AG04449 (cell line): ENCODE measurements around the gene THSD4.

Source experiments
- CTCF ChIA-PET: fragments of 350-600 bp; formaldehyde crosslinking; extraction: SDS; loops from one replicate; lab custom pipeline; 2021; ENCODE audit warnings: antibody characterized with exemption; lab: Yijun Ruan, JAX
- POLR2A ChIA-PET: fragments of 400-600, 350-600 bp; formaldehyde crosslinking; extraction: SDS; loops from one replicate; lab custom pipeline; 2020; ENCODE audit warnings: antibody characterized with exemption, inconsistent platforms; lab: Yijun Ruan, JAX
- DNase-seq: peaks from one replicate; pipeline ENCODE4 v3.0.0-alpha.2; 2010; ENCODE audit warnings: low read depth, low spot score
- H3K4me3 ChIP-seq: 2 replicates; pipeline ENCODE4 v1.5.1; 2011; ENCODE audit warnings: low read depth, mild to moderate bottlenecking, control low read depth, low read length
- CTCF ChIP-seq: IDR thresholded peaks from one replicate; pipeline ENCODE4 v1.5.1; 2011; ENCODE audit warnings: mild to moderate bottlenecking, moderate library complexity, low read length, control low read depth, inconsistent platforms; ENCODE audit not compliant: insufficient read depth; ENCODE audit errors: missing control alignments

The THSD4 gene

GRCh38 chr15:71103102-71103676, 12.1 kb upstream of the THSD4 start:
- H3K4me3 ChIP-seq, result no peak overlapping the region
- ChIA-PET CTCF (interaction anchor here (0.7 to 8.4 kb wide), 21 partner anchors 8 to 351 kb away, joined by 3 to 133 read pairs (median 4); partner anchors contain the start of genes LRRC49 and THSD4), POLR2A (no interaction called here)
- peak; percentile 64 for TF ChIP-seq CTCF
- DNase-seq, result no peak

GRCh38 chr15:71104636-71105035, 10.6 kb upstream of the THSD4 start:
- DNase-seq, result no peak
- no peak overlapping the region for H3K4me3 ChIP-seq
- ChIA-PET CTCF (interaction anchor here (0.9 to 8.4 kb wide), 7 partner anchors 10 to 339 kb away, joined by 4 to 133 read pairs (median 12); partner anchors contain the start of gene THSD4), POLR2A (no interaction called here)
- TF ChIP-seq CTCF, result no peak

GRCh38 chr15:71105444-71105843, 9.8 kb upstream of the THSD4 start:
- DNase-seq, result no peak
- ChIA-PET POLR2A (no interaction called here), CTCF (interaction anchor here (0.9 to 8.4 kb wide), 7 partner anchors 10 to 338 kb away, joined by 4 to 133 read pairs (median 5); partner anchors contain the start of gene THSD4)
- H3K4me3 ChIP-seq, result no peak overlapping the region
- no peak for TF ChIP-seq CTCF

GRCh38 chr15:71106802-71107500, 8.3 kb upstream of the THSD4 start:
- ChIA-PET POLR2A (no interaction called here), CTCF (interaction anchor here (1.0 to 12.2 kb wide), 11 partner anchors 97 to 624 kb away, joined by 3 to 197 read pairs (median 17); no protein-coding TSS in a partner anchor)
- DNase-seq, result no peak

GRCh38 chr15:71107501-71107815, 7.8 kb upstream of the THSD4 start:
- no peak for DNase-seq
- ChIA-PET POLR2A (no interaction called here), CTCF (interaction anchor here (1.0 to 12.2 kb wide), 9 partner anchors 27 to 624 kb away, joined by 3 to 197 read pairs (median 17); no protein-coding TSS in a partner anchor)

More at GRCh38 chr15:71106802-71107500, 8.3 kb upstream of the THSD4 start:
- no peak overlapping the region for H3K4me3 ChIP-seq
- TF ChIP-seq CTCF, result no peak

More at GRCh38 chr15:71107501-71107815, 7.8 kb upstream of the THSD4 start:
- no peak for TF ChIP-seq CTCF
- H3K4me3 ChIP-seq, result no peak overlapping the region
